ENCODE measurements around the gene CKB. TPM values are rescaled to one million over a fixed set of nuclear protein-coding genes. Genes with fewer than 3 reads are reported as not detected.

CKB gene
- total and polyA plus RNA-seq, 4 donors = 9.0 to 32.9 (median 20.4) TPM

- H3K9ac ChIP-seq (ENCODE audit: low read depth in 1 of 2, low read length in 2 of 2) = no peak overlapping the region
- H3K27ac ChIP-seq (ENCODE audit: low read depth in 1 of 2, low read length in 2 of 2) = no peak overlapping the region
- H3K27me3 ChIP-seq (ENCODE audit: control insufficient read depth in 4 of 4, insufficient read depth in 4 of 4, low read length in 3 of 4) = no peaks in the 10 kb centered on the region
- H3K9me3 ChIP-seq (ENCODE audit: control insufficient read depth in 4 of 4, low read length in 3 of 4) = no peaks in the 10 kb centered on the region
- peaks cover 3 to 17% (median 6%) of the 10 kb centered on the region in 4 donors for H3K36me3 ChIP-seq (ENCODE audit: control insufficient read depth in 4 of 4, insufficient read depth in 3 of 4, low read depth in 1 of 4, low read length in 3 of 4)
- WGBS = 87% methylated on average over 16 of the region's 16 CpGs
- H3K4me1 ChIP-seq (ENCODE audit: control insufficient read depth in 4 of 4, insufficient read depth in 4 of 4, low read length in 3 of 4) = peaks cover 0 to 44% (median 27%) of the 10 kb centered on the region in 4 donors
- H3K4me3 ChIP-seq (ENCODE audit: low read depth in 1 of 3, low read length in 3 of 3) = no peak overlapping the region
- TF ChIP-seq MAX (IDR thresholded peaks at IDR 0.05) = no peak
- TF ChIP-seq HNF4G (IDR thresholded peaks at IDR 0.05) = no peak
- TF ChIP-seq SP1 (IDR thresholded peaks at IDR 0.05) = no peak
- no peak for TF ChIP-seq FOXA2 (IDR thresholded peaks at IDR 0.05)
- TF ChIP-seq YY1 (IDR thresholded peaks at IDR 0.05) = no peak
- TF ChIP-seq FOXA1 (IDR thresholded peaks at IDR 0.05) = no peak
- TF ChIP-seq RAD21 (IDR thresholded peaks at IDR 0.05) = no peak
- DNase-seq (ENCODE audit: low spot score) = no peak
These were observed 35.6 kb upstream of the CKB start for GRCh38 chr14:103558071-103558882.

GRCh38 chr14:103556946-103557758 is 34.5 kb upstream of the CKB start:
- no peaks in the 10 kb centered on the region for H3K27me3 ChIP-seq (ENCODE audit: control insufficient read depth in 4 of 4, insufficient read depth in 4 of 4, low read length in 3 of 4)
- no peak overlapping the region for H3K9ac ChIP-seq (ENCODE audit: low read depth in 1 of 2, low read length in 2 of 2)
- DNase-seq (ENCODE audit: low spot score) = no peak
- H3K36me3 ChIP-seq (ENCODE audit: control insufficient read depth in 4 of 4, insufficient read depth in 3 of 4, low read depth in 1 of 4, low read length in 3 of 4) = peaks cover 3 to 17% (median 6%) of the 10 kb centered on the region in 4 donors
- WGBS = 75% methylated on average over 15 of the region's 15 CpGs
- H3K4me1 ChIP-seq (ENCODE audit: control insufficient read depth in 4 of 4, insufficient read depth in 4 of 4, low read length in 3 of 4) = peaks cover 0 to 42% (median 26%) of the 10 kb centered on the region in 4 donors
- H3K27ac ChIP-seq (ENCODE audit: low read depth in 1 of 2, low read length in 2 of 2) = no peak overlapping the region
- no peak for TF ChIP-seq RXRA (IDR thresholded peaks at IDR 0.05)
- no peak for TF ChIP-seq YY1 (IDR thresholded peaks at IDR 0.05)
- no peak for TF ChIP-seq JUND (IDR thresholded peaks at IDR 0.05)
- TF ChIP-seq EGR1 (IDR thresholded peaks at IDR 0.05; ENCODE audit: low read depth in 2 of 2) = no peak
- TF ChIP-seq SP1 (IDR thresholded peaks at IDR 0.05) = no peak
- TF ChIP-seq GABPA (IDR thresholded peaks at IDR 0.05 in 1 of 2, conservative IDR thresholded peaks at IDR 0.05 in 1 of 2) = no peak
- no peak for TF ChIP-seq CTCF (IDR thresholded peaks at IDR 0.05; ENCODE audit: low read depth, low read length, missing input control)
- TF ChIP-seq FOXA1 (IDR thresholded peaks at IDR 0.05) = no peak
- no peak for TF ChIP-seq HNF4A (conservative IDR thresholded peaks at IDR 0.05)
- no peak for TF ChIP-seq HNF4G (IDR thresholded peaks at IDR 0.05)
- TF ChIP-seq RAD21 (IDR thresholded peaks at IDR 0.05) = no peak
- no peak for TF ChIP-seq REST (IDR thresholded peaks at IDR 0.05)
- no peak for TF ChIP-seq MAX (IDR thresholded peaks at IDR 0.05)
- TF ChIP-seq ZBTB33 (IDR thresholded peaks at IDR 0.05) = no peak
- no peak for TF ChIP-seq FOXA2 (IDR thresholded peaks at IDR 0.05)
- no peak for TF ChIP-seq ATF3 (IDR thresholded peaks at IDR 0.05)
- TF ChIP-seq NR2F2 (IDR thresholded peaks at IDR 0.05) = no peak
- no peak for TF ChIP-seq TAF1 (conservative IDR thresholded peaks at IDR 0.05)
- no peaks in the 10 kb centered on the region for H3K9me3 ChIP-seq (ENCODE audit: control insufficient read depth in 4 of 4, low read length in 3 of 4)
- H3K4me3 ChIP-seq (ENCODE audit: low read depth in 1 of 3, low read length in 3 of 3) = no peak overlapping the region

Data from liver (tissue), 9 donors.